Thyroid gland (tissue), 4 donors: ENCODE results near the gene ANKS1A.

Experiments
- CTCF ChIP-seq, 6 experiments: fragments of 200-600 bp in 3 of 6; fragments of 450-650 bp in 3 of 6; sonication (generic) in 3 of 6; IDR thresholded peaks; one replicate each; pipeline ENCODE4 v1.5.1; 2016 to 2019; ENCODE audit warnings: antibody characterized with exemption in 6 of 6, mild to moderate bottlenecking in 2 of 6, inconsistent platforms in 1 of 6, moderate library complexity in 1 of 6
- POLR2A ChIP-seq, 2 donors: fragments of 450-650 bp; IDR thresholded peaks; one replicate each; pipeline ENCODE4 v1.6.1; 2017; ENCODE audit warnings: antibody characterized with exemption in 2 of 2, mild to moderate bottlenecking in 2 of 2, moderate library complexity in 1 of 2

GRCh38 chr6:35072051-35072697, 183.1 kb downstream of the ANKS1A start:
- no peak for TF ChIP-seq CTCF (IDR thresholded peaks at IDR 0.05)
- no peak for TF ChIP-seq POLR2A (IDR thresholded peaks at IDR 0.05)
